Neural cell (in vitro differentiated cells): ENCODE results near the gene CACNA1H. TPM values are rescaled to one million over a fixed set of nuclear protein-coding genes. Genes with fewer than 3 reads are reported as not detected.

Source experiments
- H2AFZ ChIP-seq: fragments of 200-600, 300-800 bp; sonication (generic), shearing (Covaris generic); 2 replicates; pipeline ENCODE4 v1.6.0; 2014; ENCODE audit warnings: low read depth, mild to moderate bottlenecking, antibody characterized with exemption, low read length, moderate library complexity
- H3F3A ChIP-seq: fragments of 200-600 bp; shearing (Covaris generic); 2 replicates; pipeline ENCODE4 v1.6.1; 2016; ENCODE audit warnings: mild to moderate bottlenecking, moderate library complexity, mixed read lengths, antibody characterized with exemption, low read length; ENCODE audit not compliant: insufficient read depth, poor library complexity, severe bottlenecking
- H3K27ac ChIP-seq: fragments of 200-600, 300-800 bp; sonication (generic), shearing (Covaris generic); 2 replicates; pipeline ENCODE4 v1.5.1; 2014; ENCODE audit warnings: mild to moderate bottlenecking, low read length, moderate library complexity
- H3K27me3 ChIP-seq: fragments of 300-800, 200-600 bp; sonication (generic), shearing (Covaris generic); 2 replicates; pipeline ENCODE4 v1.6.0; 2014; ENCODE audit warnings: mild to moderate bottlenecking, low read depth, low read length, moderate library complexity; ENCODE audit not compliant: insufficient read depth
- H3K36me3 ChIP-seq: fragments of 300-800, 200-600 bp; sonication (generic), shearing (Covaris generic); 2 replicates; pipeline ENCODE4 v1.5.1; 2014; ENCODE audit warnings: mild to moderate bottlenecking, antibody characterized with exemption, low read length, moderate library complexity; ENCODE audit not compliant: insufficient read depth
- H3K4me2 ChIP-seq: fragments of 300-800, 200-600 bp; sonication (generic), shearing (Covaris generic); 2 replicates; pipeline ENCODE4 v1.6.0; 2014; ENCODE audit warnings: mild to moderate bottlenecking, low read length
- H3K4me3 ChIP-seq: fragments of 300-800, 200-600 bp; sonication (generic), shearing (Covaris generic); 2 replicates; pipeline ENCODE4 v1.5.1; 2014; ENCODE audit warnings: mild to moderate bottlenecking, low read length, moderate library complexity
- H3K79me2 ChIP-seq: fragments of 200-600 bp; shearing (Covaris generic); replicated peaks from 2 replicates; pipeline ENCODE4 v1.6.0; 2014; ENCODE audit warnings: mild to moderate bottlenecking, low read length, moderate library complexity; ENCODE audit not compliant: insufficient read depth
- H3K9ac ChIP-seq: fragments of 300-800, 200-600 bp; sonication (generic), shearing (Covaris generic); 2 replicates; pipeline ENCODE4 v1.6.1; 2016; ENCODE audit warnings: mild to moderate bottlenecking, low read length, mixed read lengths
- H3K9me2 ChIP-seq: fragments of 200-600 bp; shearing (Covaris generic); 2 replicates; pipeline ENCODE4 v1.6.1; 2016; ENCODE audit warnings: mild to moderate bottlenecking, low read length, mixed read lengths; ENCODE audit not compliant: insufficient read depth
- H3K9me3 ChIP-seq: fragments of 200-600, 300-800 bp; sonication (generic), shearing (Covaris generic); 2 replicates; pipeline ENCODE4 v1.6.1; 2016; ENCODE audit warnings: mild to moderate bottlenecking, mixed run types, low read length, moderate library complexity, mixed read lengths
- H4K20me1 ChIP-seq: fragments of 200-600 bp; shearing (Covaris generic); 2 replicates; pipeline ENCODE4 v1.6.1; 2016; ENCODE audit warnings: mild to moderate bottlenecking, mixed run types; ENCODE audit not compliant: insufficient read depth
- CTCF ChIP-seq: fragments of 450-650 bp; IDR thresholded peaks from 2 replicates; pipeline ENCODE4 v1.5.1; 2014; ENCODE audit warnings: antibody characterized with exemption, mild to moderate bottlenecking, moderate library complexity; ENCODE audit not compliant: poor library complexity, severe bottlenecking
- EP300 ChIP-seq: fragments of 450-650 bp; conservative IDR thresholded peaks from 2 replicates; pipeline ENCODE4 v1.6.1; 2014; ENCODE audit warnings: antibody characterized with exemption, mild to moderate bottlenecking, moderate library complexity; ENCODE audit not compliant: poor library complexity, severe bottlenecking
- EZH2 ChIP-seq: fragments of 200-600, 300-800 bp; shearing (Covaris generic), sonication (generic); IDR thresholded peaks from 2 replicates; pipeline ENCODE4 v1.6.1; 2014; ENCODE audit warnings: antibody characterized with exemption, low read length, borderline replicate concordance, mild to moderate bottlenecking; ENCODE audit not compliant: insufficient read depth, poor library complexity, severe bottlenecking
- MXI1 ChIP-seq: fragments of 450-650 bp; conservative IDR thresholded peaks from 2 replicates; pipeline ENCODE4 v1.6.1; 2014; ENCODE audit warnings: antibody characterized with exemption, mild to moderate bottlenecking; ENCODE audit not compliant: poor library complexity, severe bottlenecking
- POLR2AphosphoS5 ChIP-seq: IDR thresholded peaks from 2 replicates; pipeline ENCODE4 v1.6.1; 2012
- RAD21 ChIP-seq: fragments of 450-650 bp; conservative IDR thresholded peaks from 2 replicates; pipeline ENCODE4 v1.6.1; 2014; ENCODE audit warnings: antibody characterized with exemption, mild to moderate bottlenecking, moderate library complexity
- REST ChIP-seq: IDR thresholded peaks from 2 replicates; pipeline ENCODE4 v1.6.1; 2012; ENCODE audit warnings: borderline replicate concordance
- SMC3 ChIP-seq: fragments of 450-650 bp; conservative IDR thresholded peaks from 2 replicates; pipeline ENCODE4 v1.6.1; 2014; ENCODE audit warnings: antibody characterized with exemption, mild to moderate bottlenecking, moderate library complexity; ENCODE audit not compliant: poor library complexity
- TAF1 ChIP-seq: IDR thresholded peaks from 2 replicates; pipeline ENCODE4 v1.6.1; 2012; ENCODE audit warnings: low read depth
- polyA plus RNA-seq: library from polyadenylated mRNA; depleted of rRNA; stranded (reverse); fragments of >200 nt; gene quantifications from 2 replicates; pipeline ENCODE4 v1.2.3, GENCODE V29; 2014

The CACNA1H gene
- polyA plus RNA-seq, 1 donor from 2014 or later: 27.7 TPM

GRCh38 chr16:1120577-1120941, 32.3 kb upstream of the CACNA1H start:
- H3K9ac ChIP-seq: no peak overlapping the region
- H3K4me2 ChIP-seq: no peak overlapping the region
- H3K79me2 ChIP-seq: no peaks in the 10 kb centered on the region
- H3K9me3 ChIP-seq: no peaks in the 10 kb centered on the region
- no peak overlapping the region for H3K4me3 ChIP-seq
- H2AFZ ChIP-seq: no peak overlapping the region
- no peaks in the 10 kb centered on the region for H3K36me3 ChIP-seq
- TF ChIP-seq CTCF (no peak), EP300 (no peak), SMC3 (no peak), MXI1 (no peak), REST (no peak), POLR2AphosphoS5 (no peak), RAD21 (no peak), EZH2 (no peak), TAF1 (no peak)
- no peaks in the 10 kb centered on the region for H3K27me3 ChIP-seq
- H3K9me2 ChIP-seq: no peaks in the 10 kb centered on the region
- no peaks in the 10 kb centered on the region for H4K20me1 ChIP-seq
- H3K27ac ChIP-seq: no peak overlapping the region
- no peaks in the 10 kb centered on the region for H3F3A ChIP-seq

- no peak overlapping the region for H2AFZ ChIP-seq
- H3K79me2 ChIP-seq: no peaks in the 10 kb centered on the region
- H3K9me2 ChIP-seq: no peaks in the 10 kb centered on the region
- H3K27ac ChIP-seq: no peak overlapping the region
- H3K9me3 ChIP-seq: no peaks in the 10 kb centered on the region
- H3K27me3 ChIP-seq: no peaks in the 10 kb centered on the region
- H3K9ac ChIP-seq: no peak overlapping the region
- H3K4me3 ChIP-seq: no peak overlapping the region
- no peak overlapping the region for H3K4me2 ChIP-seq
- H3K36me3 ChIP-seq: no peaks in the 10 kb centered on the region
- TF ChIP-seq POLR2AphosphoS5 (no peak), MXI1 (no peak), RAD21 (no peak)
- no peaks in the 10 kb centered on the region for H3F3A ChIP-seq
- no peaks in the 10 kb centered on the region for H4K20me1 ChIP-seq
Measured at GRCh38 chr16:1121009-1121408, 31.9 kb upstream of the CACNA1H start.
